Thoracic aorta (tissue), 2 donors: ENCODE data around the gene ZBTB8A. TPM values are rescaled to one million over a fixed set of nuclear protein-coding genes. Genes with fewer than 3 reads are reported as not detected.

Source experiments
- ATAC-seq: fragments of 150-250 bp; one replicate; pipeline ENCODE4 v1.8.0; 2017; ENCODE audit warnings: low read depth; ENCODE audit not compliant: insufficient number of reproducible peaks, low FRiP score
- DNase-seq: peaks from one replicate; pipeline ENCODE4 v3.0.0-alpha.2; 2020; ENCODE audit warnings: low spot score
- H3K27ac ChIP-seq, 2 donors: fragments of 200-600 bp; sonication (generic); 1 replicate in 1 of 2; 2 replicates in 1 of 2; pipeline ENCODE4 v1.5.1; 2016; ENCODE audit warnings: mild to moderate bottlenecking in 2 of 2, moderate library complexity in 2 of 2
- H3K27me3 ChIP-seq: fragments of 200-600 bp; sonication (generic); replicated peaks from 2 replicates; pipeline ENCODE4 v1.6.0; 2016; ENCODE audit warnings: mild to moderate bottlenecking; ENCODE audit not compliant: insufficient read depth
- H3K36me3 ChIP-seq: fragments of 200-600 bp; sonication (generic); one replicate; pipeline ENCODE4 v1.5.1; 2016
- H3K4me1 ChIP-seq, 2 donors: fragments of 200-600 bp; sonication (generic); 1 replicate in 1 of 2; 2 replicates in 1 of 2; pipeline versions ENCODE4 v1.5.1 to v1.6.0; 2016; ENCODE audit warnings: low read depth in 2 of 2, mild to moderate bottlenecking in 1 of 2; ENCODE audit not compliant: control insufficient read depth in 1 of 2
- H3K4me3 ChIP-seq: fragments of 200-600 bp; sonication (generic); 2 replicates; pipeline ENCODE4 v1.5.1; 2016; ENCODE audit warnings: mild to moderate bottlenecking
- H3K9me3 ChIP-seq: fragments of 200-600 bp; sonication (generic); 2 replicates; pipeline ENCODE4 v1.5.1; 2016
- total RNA-seq, 2 donors: library from RNA; depleted of rRNA; stranded (reverse); fragments of >200 nt; gene quantifications; one replicate each; pipeline versions ENCODE4 v1.1.0 to v1.2.3, GENCODE V29; 2016
- TF ChIP-seq, protein P1 (sequence below): fragments of 200-600 bp; sonication (generic); IDR thresholded peaks from one replicate; pipeline ENCODE4 v1.5.1; 2019; ENCODE audit warnings: antibody characterized with exemption

The ZBTB8A gene
- total RNA-seq, result 1 to 10 TPM; 4.5 to 5.6 TPM

DNA sequence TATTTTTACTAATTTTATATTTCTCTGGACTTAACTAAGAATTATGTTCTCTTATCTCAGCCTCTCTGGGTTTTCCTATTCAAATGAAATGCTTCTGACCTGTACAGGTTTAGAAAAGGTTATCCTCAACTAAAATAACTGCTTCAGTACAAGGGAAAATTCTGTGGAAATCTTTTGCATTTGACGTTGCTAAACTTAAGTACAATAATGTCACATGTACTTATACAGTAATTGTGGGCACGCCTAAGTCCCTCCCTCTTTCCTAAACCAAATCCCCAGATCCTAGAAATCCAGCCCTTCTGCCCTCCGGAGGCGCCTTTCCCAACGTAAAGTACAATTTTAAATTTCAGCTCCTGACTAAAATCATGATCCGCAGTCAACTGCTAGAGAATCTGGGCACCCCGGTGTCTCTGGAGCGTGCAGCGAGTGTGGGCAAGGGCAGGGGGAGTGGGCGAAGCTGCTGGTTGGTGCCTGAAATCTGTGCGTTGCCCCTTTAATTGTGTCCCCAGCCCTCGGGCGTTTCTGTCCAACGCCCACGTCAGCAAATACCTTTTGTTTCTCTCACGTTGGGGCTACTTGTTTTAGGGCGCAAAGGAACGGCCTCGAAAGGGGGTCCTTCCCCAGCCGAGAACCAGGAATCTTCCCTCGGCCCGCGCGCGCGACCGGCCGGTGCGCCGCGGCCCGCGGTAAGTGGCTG lies at the start of gene ZBTB8A:
TSS of gene ZBTB8A (plus strand) at position 541 of the 697 bp plus-strand sequence. CDS start 53,505 bp downstream, outside the sequence.
- Histone ChIP-seq H3K4me1 (peaks cover 3 to 15% of the 10 kb centered on the region in 2 donors), H3K27ac (peak within 1 kb of the TSS; percentile 37 to 55), H3K36me3 (no peaks in the 10 kb centered on the region), H3K27me3 (no peaks in the 10 kb centered on the region), H3K4me3 (peak within 1 kb of the TSS; percentile 74), H3K9me3 (no peaks in the 10 kb centered on the region)
- TF ChIP-seq, protein P1, sequence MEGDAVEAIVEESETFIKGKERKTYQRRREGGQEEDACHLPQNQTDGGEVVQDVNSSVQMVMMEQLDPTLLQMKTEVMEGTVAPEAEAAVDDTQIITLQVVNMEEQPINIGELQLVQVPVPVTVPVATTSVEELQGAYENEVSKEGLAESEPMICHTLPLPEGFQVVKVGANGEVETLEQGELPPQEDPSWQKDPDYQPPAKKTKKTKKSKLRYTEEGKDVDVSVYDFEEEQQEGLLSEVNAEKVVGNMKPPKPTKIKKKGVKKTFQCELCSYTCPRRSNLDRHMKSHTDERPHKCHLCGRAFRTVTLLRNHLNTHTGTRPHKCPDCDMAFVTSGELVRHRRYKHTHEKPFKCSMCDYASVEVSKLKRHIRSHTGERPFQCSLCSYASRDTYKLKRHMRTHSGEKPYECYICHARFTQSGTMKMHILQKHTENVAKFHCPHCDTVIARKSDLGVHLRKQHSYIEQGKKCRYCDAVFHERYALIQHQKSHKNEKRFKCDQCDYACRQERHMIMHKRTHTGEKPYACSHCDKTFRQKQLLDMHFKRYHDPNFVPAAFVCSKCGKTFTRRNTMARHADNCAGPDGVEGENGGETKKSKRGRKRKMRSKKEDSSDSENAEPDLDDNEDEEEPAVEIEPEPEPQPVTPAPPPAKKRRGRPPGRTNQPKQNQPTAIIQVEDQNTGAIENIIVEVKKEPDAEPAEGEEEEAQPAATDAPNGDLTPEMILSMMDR, result no peak
- DNase-seq (peak; percentile 2), ATAC-seq (no peak)

DNA sequence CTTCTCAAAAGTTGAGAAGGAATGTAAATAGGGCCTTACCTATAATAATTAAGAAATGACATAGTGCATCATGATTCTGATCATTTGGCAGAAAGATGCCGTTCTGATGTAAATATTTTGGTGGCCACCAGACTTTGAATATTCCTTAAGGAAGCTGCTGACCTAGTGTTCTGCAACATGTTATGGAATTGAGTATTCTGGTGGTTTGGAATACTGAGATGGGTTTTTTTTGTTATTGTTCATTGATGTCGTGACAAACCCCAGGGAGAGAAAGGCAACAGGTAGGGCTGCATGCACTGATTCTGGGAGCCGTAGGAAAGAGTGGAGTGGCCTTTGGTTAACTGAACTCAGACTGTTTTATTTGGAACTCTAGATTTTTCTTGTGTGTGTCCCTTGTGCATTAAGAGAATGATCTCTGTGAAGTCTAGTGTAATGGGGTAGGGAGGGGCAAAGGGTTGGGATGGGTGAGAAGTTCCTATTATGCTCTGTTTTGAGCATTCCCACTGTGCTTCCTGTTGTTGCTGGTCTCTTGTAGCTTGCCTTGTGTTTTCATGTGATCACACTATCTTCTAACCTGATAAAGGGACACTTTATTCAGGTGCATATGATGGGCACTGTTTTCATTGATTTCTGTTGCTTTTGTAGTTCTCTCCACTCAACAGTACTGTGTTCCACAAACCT lies 49.3 kb upstream of the ZBTB8A start:
- no peak overlapping the region for H3K4me3 ChIP-seq
- H3K9me3 ChIP-seq, result no peaks in the 10 kb centered on the region
- H3K27ac ChIP-seq, result no peak overlapping the region
- H3K4me1 ChIP-seq, result peaks cover 9 to 17% of the 10 kb centered on the region in 2 donors
- DNase-seq, result no peak
- ATAC-seq, result no peak
- no peaks in the 10 kb centered on the region for H3K36me3 ChIP-seq
- TF ChIP-seq, protein P1, result no peak
- H3K27me3 ChIP-seq, result no peaks in the 10 kb centered on the region

DNA sequence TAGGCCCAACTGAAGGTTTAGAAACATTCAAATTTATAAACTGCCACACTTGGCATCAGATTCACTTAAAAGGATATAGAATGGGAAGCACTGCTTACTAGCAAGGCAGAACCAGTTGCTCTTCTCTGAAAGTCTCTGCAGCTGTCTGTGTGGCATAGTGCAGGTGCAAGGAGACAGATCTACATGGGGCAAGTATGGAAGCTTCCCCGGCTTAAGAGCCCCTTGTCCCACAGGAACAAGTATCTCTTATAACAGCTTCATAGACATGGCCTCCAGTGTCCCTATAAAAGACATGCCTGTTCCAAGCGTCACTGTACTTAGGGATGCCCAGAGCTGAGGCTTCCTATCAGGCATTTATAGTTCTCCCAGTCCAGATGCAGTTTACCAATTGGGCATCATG lies 47.8 kb upstream of the ZBTB8A start:
- Histone ChIP-seq H3K36me3 (no peaks in the 10 kb centered on the region), H3K9me3 (no peaks in the 10 kb centered on the region), H3K4me1 (peaks cover 0 to 12% of the 10 kb centered on the region in 2 donors), H3K27me3 (no peaks in the 10 kb centered on the region), H3K27ac (no peak overlapping the region), H3K4me3 (no peak overlapping the region)
- ATAC-seq (no peak), DNase-seq (no peak)
- TF ChIP-seq, protein P1, result no peak

DNA sequence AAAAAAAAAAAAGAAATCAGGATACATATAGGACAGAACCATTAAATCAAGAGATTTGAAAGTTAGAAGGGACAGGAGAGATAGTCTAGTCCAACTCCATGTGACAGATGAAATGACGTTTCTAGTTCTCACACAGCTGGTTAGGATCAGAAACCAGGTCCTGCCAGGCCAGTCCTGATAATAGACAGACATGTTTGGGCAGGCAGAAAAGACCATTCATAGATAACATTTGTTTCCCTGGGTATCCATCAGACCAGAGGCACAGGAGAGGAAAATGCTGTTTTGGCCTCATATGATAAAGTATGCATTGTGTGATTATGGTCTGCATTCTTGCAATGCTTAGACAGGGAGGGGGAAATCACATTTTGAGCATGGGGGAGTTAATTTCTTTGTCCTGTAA lies 45.0 kb upstream of the ZBTB8A start:
- DNase-seq, result no peak
- TF ChIP-seq, protein P1, result no peak
- no peak for ATAC-seq

DNA sequence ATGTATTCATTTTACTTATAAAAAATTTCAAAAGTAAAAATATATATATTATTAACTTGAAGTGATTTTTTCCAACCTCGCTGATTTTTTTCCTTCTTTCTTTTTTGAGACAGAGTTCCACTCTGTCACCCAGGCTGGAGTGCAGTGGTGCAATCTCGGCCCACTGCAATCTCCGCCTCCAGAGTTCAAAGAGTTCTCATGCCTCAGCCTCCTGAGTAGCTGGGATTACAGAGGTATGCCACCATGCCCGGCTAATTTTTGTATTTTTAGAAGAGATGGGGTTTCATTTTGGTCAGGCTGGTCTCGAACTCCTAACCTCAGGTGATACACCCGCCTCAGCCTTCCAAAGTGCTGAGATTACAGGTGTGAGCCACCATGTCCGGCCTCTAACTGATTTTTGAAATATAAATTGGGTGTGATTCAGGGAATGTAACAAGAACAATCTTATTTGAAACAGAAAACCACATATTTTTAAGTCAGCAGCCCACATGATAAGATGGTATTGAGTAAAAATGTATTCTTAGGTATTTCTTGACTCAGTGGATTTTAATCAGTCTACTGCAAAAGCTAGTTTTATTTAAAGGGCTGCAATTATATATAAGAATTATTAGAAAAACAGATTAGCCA lies 44.4 kb upstream of the ZBTB8A start:
- no peak for DNase-seq
- no peak for ATAC-seq
- Histone ChIP-seq H3K27me3 (no peaks in the 10 kb centered on the region), H3K9me3 (no peaks in the 10 kb centered on the region), H3K4me1 (peaks cover 0 to 8% of the 10 kb centered on the region in 2 donors), H3K36me3 (no peaks in the 10 kb centered on the region), H3K27ac (no peak overlapping the region), H3K4me3 (no peak overlapping the region)
- TF ChIP-seq, protein P1, result no peak

More for the DNA sequence above, 45.0 kb upstream of the ZBTB8A start:
- no peaks in the 10 kb centered on the region for H3K36me3 ChIP-seq
- no peak overlapping the region for H3K27ac ChIP-seq
- H3K9me3 ChIP-seq, result no peaks in the 10 kb centered on the region
- no peak overlapping the region for H3K4me3 ChIP-seq
- H3K4me1 ChIP-seq, result peaks cover 0 to 8% of the 10 kb centered on the region in 2 donors
- no peaks in the 10 kb centered on the region for H3K27me3 ChIP-seq
